GM13977 (cell line): ENCODE measurements around the gene FAP.

Experiments used
- DNase-seq: peaks from one replicate; pipeline ENCODE4 v3.0.0; 2012; ENCODE audit warnings: low spot score
- in situ Hi-C: fragments of 300-500 bp; cut with MboI; formaldehyde crosslinking; loops from one replicate; pipeline ENCODE4 v1.12.0; 2022; ENCODE audit warnings: low sequenced_read_pairs, low pct_unique_long_range_greater_than_20kb, mixed read lengths, inconsistent platforms; ENCODE audit not compliant: unreplicated experiment
- TF ChIP-seq, protein P1 (sequence below): IDR thresholded peaks from 2 replicates; pipeline ENCODE4 v1.5.1; 2012; ENCODE audit warnings: mild to moderate bottlenecking, control low read depth; ENCODE audit not compliant: insufficient read depth; ENCODE audit errors: extremely low read depth, missing control alignments

Gene FAP

DNA sequence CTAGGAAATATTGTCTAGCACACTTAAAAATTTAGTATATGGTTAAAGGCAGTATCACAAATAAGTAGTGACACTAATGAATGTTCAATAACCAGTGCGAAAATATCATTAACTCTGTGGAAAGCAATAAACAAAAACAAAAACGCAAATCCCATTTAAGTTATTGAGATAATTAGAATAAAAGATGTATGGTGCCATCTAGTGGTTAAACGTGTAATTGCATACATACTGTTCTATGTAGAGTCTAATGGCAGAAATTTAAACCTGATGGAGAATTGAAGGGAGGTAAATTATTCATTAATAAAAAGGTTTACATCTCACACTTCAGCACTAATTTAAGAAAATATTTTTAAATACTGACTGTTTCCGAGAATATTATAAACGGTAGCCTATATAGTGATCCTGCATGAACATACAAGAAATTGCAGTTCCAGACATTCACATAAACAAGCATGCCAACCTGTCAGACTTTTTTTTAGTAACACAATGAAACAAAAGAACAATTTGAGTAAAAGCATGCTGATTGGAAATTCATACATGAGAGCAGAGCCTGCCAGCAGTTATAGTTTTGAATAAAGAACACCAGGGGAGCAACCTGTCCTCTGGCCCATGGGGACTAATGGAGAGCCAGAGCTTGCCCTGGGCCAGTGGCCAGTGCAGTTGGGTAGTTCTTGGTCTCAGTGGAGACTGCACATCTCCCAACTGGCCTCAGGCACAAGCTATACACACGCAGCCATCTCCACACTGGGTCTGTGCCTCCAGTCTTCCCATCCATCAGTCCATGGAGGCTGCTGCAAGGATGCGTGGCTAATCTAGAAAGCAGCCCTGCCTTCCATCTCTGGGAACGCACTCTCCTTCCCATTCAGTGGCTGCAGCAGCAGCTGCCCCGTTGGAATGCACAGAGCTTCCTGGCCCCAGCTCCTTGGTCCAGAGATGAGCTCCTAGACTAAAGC is 119.2 kb downstream of the FAP start:
- TF ChIP-seq, protein P1, sequence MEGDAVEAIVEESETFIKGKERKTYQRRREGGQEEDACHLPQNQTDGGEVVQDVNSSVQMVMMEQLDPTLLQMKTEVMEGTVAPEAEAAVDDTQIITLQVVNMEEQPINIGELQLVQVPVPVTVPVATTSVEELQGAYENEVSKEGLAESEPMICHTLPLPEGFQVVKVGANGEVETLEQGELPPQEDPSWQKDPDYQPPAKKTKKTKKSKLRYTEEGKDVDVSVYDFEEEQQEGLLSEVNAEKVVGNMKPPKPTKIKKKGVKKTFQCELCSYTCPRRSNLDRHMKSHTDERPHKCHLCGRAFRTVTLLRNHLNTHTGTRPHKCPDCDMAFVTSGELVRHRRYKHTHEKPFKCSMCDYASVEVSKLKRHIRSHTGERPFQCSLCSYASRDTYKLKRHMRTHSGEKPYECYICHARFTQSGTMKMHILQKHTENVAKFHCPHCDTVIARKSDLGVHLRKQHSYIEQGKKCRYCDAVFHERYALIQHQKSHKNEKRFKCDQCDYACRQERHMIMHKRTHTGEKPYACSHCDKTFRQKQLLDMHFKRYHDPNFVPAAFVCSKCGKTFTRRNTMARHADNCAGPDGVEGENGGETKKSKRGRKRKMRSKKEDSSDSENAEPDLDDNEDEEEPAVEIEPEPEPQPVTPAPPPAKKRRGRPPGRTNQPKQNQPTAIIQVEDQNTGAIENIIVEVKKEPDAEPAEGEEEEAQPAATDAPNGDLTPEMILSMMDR = peak; percentile 64
- DNase-seq = peak; percentile 56
- in situ Hi-C loops = no loop called here
